Esophagus muscularis mucosa (tissue), 3 donors: Measurements from ENCODE around the gene TFAP2A.

ENCODE experiments used
- CTCF ChIP-seq, 3 experiments: fragments of 200-600 bp in 2 of 3; fragments of 450-650 bp in 1 of 3; sonication (generic) in 2 of 3; IDR thresholded peaks; one replicate each; pipeline ENCODE4 v1.5.1; 2017 to 2019; ENCODE audit warnings: antibody characterized with exemption in 3 of 3, mild to moderate bottlenecking in 2 of 3, moderate library complexity in 1 of 3
- POLR2A ChIP-seq: fragments of 450-650 bp; IDR thresholded peaks from one replicate; pipeline ENCODE4 v1.6.1; 2017; ENCODE audit warnings: antibody characterized with exemption, moderate library complexity, mild to moderate bottlenecking, low read depth
- POLR2AphosphoS5 ChIP-seq, 2 donors: sonication (generic); formaldehyde crosslinking; IDR thresholded peaks; one replicate each; pipeline ENCODE4 v1.6.1; 2017; ENCODE audit warnings: antibody characterized with exemption in 2 of 2

DNA sequence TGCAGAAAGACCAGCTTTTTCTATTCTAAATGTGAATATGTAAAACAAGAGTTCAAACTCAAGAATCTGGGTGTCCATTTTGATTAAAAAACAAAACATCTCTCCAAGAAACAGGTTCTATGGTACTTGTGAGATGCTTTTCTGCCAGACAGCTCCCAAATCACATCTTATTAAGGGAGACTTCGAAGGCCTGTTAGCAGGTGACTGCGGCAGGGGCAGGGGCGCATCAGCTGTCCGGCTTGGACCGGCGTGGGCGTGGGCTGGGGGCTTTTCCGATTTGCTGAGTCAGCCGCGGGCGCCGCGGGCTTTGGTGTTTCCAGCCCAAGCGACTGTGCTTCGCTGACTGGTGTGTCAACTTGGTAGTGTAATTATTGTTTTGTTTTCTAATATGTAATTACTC lies 32.6 kb downstream of the TFAP2A start:
- no peak for TF ChIP-seq CTCF (IDR thresholded peaks at IDR 0.05)
- no peak for TF ChIP-seq POLR2A
- TF ChIP-seq POLR2AphosphoS5 (IDR thresholded peaks at IDR 0.05): no peak
